GM06990 (cell line): Measurements from ENCODE around the gene ALPK3.

ENCODE experiments used
- DNase-seq: peaks from one replicate; pipeline ENCODE4 v3.0.0-alpha.2; 2011; ENCODE audit not compliant: insufficient read length; ENCODE audit errors: extremely low read depth
- H3K27me3 ChIP-seq: replicated peaks from 2 replicates; pipeline ENCODE4 v1.6.0; 2011; ENCODE audit warnings: low read length; ENCODE audit not compliant: control insufficient read depth, insufficient read depth
- H3K36me3 ChIP-seq: 2 replicates; pipeline ENCODE4 v1.5.1; 2011; ENCODE audit warnings: low read length; ENCODE audit not compliant: control insufficient read depth, insufficient read depth
- H3K4me3 ChIP-seq: replicated peaks from 2 replicates; pipeline ENCODE4 v1.5.1; 2011; ENCODE audit warnings: low read depth, mild to moderate bottlenecking, control low read depth, low read length
- CTCF ChIP-seq: IDR thresholded peaks from 2 replicates; pipeline ENCODE4 v1.5.1; 2011; ENCODE audit warnings: low read length, control low read depth, mild to moderate bottlenecking, inconsistent platforms; ENCODE audit not compliant: insufficient read depth, poor library complexity, severe bottlenecking

The ALPK3 gene

GRCh38 chr15:84799511-84800187 lies 17.5 kb upstream of the ALPK3 start:
- Histone ChIP-seq H3K36me3 (peaks cover 41% of the 10 kb centered on the region), H3K27me3 (no peaks in the 10 kb centered on the region), H3K4me3 (no peak overlapping the region)
- TF ChIP-seq CTCF = no peak
- no peak for DNase-seq

GRCh38 chr15:84800365-84800806 lies 16.8 kb upstream of the ALPK3 start:
- Histone ChIP-seq H3K27me3 (no peaks in the 10 kb centered on the region), H3K4me3 (no peak overlapping the region), H3K36me3 (peaks cover 40% of the 10 kb centered on the region)
- no peak for TF ChIP-seq CTCF
- DNase-seq = no peak

DNA sequence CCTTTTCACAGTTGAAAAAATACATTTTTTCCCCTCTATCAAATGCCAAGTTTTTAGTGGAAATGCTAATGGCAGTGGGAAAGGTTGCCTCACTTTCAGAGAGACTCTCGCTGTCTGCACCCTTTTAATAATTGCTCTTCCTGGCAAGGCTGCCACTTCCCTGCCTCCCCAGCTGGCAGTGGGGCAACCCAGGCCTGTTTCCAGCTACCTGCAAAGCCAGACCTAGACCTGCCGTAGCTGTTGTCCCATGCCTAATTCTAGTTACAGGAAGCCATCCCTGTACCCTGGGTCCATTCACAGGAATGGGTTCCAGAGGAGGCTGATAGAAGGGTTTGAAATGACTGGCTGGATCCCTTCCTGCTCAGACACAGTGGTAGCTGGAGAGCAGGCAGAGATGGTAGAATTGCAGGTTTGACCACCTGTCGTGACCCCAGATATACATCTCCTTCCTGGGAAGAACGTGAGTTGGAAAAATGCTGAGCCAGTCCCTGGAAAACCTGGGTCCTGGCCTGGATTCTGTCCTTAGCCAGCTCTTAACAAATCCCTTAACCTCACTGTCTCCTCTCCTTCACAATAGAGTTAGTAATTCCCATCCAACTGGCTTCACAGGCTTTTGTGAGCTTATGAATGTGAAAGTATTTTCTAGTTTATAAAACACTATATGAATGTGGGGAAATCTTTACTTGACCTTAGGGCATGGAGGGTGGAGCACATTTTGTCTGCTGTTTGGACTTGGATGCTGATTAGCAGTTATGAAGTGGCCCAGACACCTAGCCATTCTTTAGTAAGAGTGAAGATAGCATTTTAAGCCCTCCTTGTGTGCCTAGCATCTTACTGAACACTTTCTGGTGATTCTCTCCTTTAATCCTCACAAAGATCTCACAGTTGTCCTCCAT lies 12.9 kb upstream of the ALPK3 start:
- TF ChIP-seq CTCF = no peak
- Histone ChIP-seq H3K36me3 (peaks cover 26% of the 10 kb centered on the region), H3K27me3 (no peaks in the 10 kb centered on the region), H3K4me3 (no peak overlapping the region)
- no peak for DNase-seq

- TF ChIP-seq CTCF = no peak
- Histone ChIP-seq H3K36me3 (peaks cover 16% of the 10 kb centered on the region), H3K4me3 (no peak overlapping the region)
Observed at GRCh38 chr15:84805221-84805620, 11.9 kb upstream of the ALPK3 start.

DNA sequence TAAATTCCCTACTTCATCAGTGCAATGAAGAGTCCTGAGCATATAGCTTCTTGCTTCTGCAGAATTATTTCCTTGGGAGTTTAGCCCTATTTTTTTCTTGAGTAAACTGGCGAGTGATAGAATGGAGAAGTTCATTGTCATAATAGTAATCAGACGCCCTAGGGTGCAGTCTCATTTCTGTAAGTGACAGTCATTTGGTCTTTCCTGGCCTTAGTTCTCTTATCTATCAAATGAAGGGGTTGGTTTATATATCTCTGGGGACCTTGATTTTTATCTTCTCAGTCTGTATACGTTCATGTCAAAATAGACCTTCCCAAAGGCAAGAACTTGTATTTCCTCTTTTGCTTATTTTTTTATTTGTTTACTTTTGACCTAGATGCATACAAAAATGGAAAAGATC lies 9.9 kb upstream of the ALPK3 start:
- no peaks in the 10 kb centered on the region for H3K27me3 ChIP-seq
- DNase-seq = no peak
- no peak overlapping the region for H3K4me3 ChIP-seq
- H3K36me3 ChIP-seq = peaks cover 6% of the 10 kb centered on the region
- TF ChIP-seq CTCF = no peak

More at GRCh38 chr15:84805221-84805620, 11.9 kb upstream of the ALPK3 start:
- DNase-seq = no peak
- no peaks in the 10 kb centered on the region for H3K27me3 ChIP-seq
